Activated CD4-positive, alpha-beta T cell treated with anti-CD3 and anti-CD28 coated beads for 24 hours (primary cell): Measurements from ENCODE around the gene PHLDB1.
"Not testable (repeated sequence)": the region's sequence is repeated elsewhere in the genome, so short reads cannot be mapped to it uniquely, and the experiment has no call there.

Experiments
- DNase-seq, 2 donors: peaks; one replicate each; pipeline ENCODE4 v3.0.0-alpha.2; 2020; ENCODE audit warnings: low read depth in 2 of 2

The PHLDB1 gene

DNA sequence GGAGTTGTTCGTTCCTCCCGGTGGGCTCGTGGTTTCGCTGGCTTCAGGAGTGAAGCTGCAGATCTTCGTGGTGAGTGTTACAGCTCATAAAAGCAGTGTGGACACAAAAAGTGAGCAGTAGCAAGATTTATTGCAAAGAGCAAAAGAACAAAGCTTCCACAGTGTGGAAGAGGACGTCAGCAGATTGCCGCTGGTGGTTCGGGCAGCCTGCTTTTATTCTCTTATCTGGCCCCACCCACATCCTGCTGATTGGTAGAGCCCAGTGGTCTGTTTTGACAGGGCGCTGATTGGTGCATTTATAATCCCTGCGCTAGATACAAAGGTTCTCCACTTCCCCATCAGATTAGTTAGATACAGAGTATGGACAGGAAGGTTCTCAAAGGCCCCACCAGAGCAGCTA, 80.9 kb downstream of the PHLDB1 start:
- DNase-seq: not testable (repeated sequence)

DNA sequence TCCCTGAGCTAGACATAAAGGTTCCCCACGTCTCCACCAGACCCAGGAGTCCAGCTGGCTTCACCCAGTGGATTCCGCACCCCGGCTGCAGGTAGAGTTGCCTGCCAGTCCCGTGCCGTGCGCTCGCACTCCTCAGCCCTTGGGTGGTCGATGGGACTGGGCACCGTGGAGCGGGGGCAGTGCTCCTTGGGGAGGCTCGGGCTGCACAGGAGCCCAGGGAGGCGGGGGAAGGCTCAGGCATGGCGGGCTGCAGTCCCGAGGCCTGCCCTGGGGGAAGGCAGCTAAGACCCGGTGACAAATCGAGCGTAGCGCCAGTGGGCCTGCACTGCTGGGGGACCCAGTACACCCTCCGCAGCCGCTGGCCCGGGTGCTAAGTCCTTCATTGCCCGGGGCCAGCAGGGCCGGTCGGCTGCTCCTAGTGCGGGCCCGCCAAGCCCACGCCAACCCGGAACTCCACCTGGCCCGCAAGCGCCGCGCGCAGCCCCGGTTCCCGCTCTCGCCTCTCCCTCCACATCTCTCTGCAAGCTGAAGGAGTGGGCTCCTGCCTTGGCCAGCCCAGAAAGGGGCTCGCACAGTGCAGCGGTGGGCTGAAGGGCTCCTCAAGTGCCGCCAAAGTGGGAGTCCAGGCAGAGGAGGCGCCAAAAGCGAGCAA, 81.6 kb downstream of the PHLDB1 start:
- no peak for DNase-seq

DNA sequence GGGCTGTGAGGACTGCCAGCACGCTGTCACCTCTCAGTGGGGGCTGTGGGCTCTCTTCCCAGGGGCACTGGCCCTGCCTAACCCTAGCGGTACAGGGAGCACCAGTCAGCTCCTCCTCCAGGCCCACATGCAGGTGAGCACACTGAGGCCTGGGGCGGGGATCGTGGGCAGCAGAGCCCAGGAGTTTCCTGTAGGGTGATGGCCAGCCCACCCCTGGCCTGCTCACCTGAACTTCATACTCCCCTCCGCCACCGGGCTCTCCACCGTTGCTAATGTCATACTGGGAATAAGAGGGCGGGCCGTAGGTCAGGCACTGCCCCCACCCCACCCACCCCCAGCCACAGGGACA, 82.1 kb downstream of the PHLDB1 start:
- DNase-seq: no peak

DNA sequence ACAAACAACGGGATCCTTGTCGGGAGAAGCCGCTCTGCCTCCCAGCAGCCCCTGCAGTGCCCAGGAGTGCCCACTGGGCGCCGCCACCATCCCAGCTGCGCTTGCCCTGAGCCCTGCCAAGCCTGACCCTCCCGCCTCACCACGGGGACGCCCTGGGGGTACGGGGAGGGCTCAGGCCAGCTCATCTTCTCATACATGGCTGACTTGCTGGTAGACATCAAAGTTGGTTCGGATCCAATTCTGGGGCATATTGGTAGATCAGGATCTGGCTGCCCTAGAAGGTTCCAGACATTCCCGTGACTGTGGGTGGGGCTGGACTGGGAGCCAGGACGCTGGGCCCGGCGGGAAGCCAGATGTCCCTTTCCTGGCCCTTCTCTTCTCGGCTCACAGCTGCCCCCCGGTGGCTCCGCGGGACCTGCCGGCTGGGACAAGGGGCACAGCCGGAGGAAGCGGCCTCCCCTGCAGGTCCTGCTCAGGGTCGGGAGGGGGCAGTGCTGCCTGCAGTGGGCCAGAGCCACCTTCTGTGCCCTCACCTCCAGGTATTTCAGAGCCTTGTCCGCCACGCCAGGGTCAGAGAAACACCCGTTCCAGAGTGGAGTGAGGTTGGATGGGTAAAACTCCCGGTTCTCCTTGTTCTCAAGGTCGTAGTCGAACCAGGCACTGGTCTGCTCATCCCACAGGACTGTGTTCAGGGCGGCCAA, 82.6 kb downstream of the PHLDB1 start:
- peak; percentile 76 to 79 for DNase-seq

DNA sequence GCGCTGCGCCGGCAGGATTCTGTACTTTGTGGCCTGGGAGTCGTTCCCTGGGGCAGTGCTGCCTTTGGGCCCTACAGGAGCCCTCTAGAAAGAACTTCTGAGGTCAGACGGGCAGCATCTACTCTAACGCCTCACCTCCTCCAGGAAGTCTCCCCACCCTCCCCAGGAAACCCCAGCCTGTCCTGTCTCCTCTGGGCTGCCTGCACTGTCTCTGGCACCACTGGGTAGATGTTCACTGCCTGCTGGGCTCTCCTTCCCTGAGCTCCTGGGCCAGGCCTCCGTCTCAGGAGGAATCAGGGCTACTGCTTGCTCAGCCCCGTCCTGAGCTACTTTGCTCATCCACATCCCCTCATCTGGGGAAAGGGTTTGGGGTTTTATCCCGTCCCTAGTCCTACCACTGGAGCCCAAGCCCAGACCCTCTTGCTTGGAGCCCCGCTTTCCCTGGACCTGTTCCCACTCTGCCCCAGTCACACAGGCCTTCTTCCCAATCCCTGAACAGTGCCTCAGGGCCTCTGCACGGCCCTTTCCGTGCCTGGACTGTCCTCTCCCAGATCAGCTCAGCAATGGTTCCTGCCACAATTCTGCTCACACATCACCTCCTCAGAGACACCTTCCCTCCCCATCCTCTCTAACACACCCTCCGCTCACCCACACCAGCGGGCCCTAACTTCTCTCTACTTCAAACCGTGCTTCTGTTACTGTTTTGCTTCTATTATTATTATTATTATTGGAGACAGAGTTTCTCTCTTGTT, 83.3 kb downstream of the PHLDB1 start:
- DNase-seq: no peak

DNA sequence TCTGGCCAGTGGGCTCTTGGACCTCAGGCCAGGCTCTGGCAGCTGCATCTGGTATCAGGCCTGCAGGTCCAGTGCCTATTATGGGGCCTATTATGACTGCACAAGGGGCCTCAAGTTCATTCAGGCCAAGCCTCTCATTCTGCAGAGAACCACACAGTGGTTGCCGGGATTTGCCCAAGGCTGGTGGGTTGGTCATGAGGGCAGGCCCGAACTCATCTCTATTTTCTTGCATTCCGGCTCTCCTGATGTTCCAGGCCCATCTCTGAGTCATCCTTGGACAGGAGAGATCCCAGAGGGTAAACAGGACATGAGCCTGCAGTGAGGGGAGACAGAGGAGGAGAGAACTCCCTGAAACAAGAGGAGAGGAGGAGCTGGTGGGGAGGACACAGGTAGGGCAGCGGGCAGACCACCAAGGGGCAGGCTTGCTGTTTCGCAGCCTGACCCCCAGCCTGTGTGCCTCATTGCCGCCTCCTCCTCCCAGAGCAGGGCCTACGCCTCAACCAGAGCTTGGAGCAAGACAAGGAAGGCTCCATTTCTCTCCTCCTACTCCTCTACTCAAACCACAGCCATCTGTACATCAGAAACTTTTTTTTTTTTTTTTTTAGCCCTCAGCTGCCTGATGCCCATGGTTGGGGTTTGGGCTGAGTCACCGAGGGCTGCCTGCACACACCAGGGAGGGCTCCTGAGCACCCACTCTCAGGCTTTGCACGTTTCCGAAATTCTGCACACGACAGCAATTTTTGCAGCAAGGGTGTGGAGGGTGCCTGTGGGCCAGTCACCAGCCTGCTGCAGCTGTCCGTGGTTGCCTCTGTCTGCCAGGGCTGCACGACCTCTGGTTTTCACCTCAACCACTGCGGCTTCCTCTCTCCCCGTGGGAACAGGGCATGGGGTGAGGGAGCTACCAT, 84.8 kb downstream of the PHLDB1 start:
- peak; percentile 40 to 43 for DNase-seq

DNA sequence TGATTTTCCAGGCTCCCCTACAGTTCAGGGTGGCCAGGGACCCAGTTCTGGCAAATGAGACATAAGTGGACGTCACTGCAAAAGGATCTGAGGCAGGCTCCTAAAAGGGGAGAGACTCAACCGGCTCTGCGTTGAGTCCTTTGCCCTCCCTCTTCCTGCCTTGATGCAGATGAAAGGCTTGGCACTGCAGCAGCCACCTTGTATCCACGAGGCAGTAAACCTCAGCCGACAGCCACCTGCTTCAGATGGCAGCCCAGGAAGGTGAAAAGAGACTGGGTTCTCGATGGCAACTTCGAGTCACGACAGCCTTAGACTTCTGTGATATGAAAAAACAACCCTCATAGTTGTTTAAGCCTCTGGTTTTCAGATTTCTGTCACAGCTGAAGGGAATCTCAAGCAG, 86.8 kb downstream of the PHLDB1 start:
- DNase-seq: no peak

DNA sequence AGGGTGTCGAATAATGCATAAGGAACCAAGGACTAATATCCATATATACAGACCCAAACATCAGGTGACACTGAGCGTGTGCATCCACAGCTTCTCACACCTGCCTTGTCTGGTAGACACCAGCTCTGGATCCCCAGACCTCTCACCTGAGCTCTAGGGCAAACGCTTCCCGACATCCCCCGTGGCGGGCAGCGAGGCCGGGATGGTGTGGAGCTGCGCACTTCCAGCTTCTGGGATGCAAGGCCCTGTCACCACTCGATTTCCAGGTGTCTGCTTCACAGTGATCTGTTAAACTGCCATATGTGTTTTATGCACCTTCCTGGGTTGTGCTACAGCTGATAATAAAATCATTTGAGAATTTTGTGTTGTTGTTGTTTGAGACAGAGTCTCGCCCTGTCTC, 87.4 kb downstream of the PHLDB1 start:
- no peak for DNase-seq

DNA sequence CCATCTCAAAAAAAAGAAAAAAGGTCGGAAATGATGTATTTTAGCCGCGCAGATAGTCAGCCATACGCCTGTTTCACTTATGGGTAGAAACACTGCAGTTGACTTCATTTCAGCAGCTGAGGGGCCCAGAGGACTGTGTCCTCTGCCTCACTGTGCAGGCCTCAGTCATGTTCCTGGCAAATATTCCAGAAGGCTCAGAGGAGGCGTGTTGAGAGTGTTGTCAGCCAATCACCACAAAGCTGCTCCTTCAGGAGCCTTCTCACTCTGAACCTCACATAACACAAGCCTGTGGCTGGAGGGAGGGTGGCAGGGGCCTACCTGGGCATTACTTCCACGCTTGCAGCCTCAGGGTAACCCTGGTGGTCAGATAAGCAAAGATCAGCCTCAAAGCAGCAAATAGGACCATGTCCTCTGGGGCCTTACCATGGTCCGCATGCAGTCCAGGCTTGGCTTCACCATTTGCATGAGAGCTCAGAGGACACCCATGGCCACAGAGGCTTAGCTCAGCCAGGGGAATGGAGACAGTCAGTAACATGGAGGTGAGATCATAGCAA, 89.3 kb downstream of the PHLDB1 start:
- DNase-seq: no peak

DNA sequence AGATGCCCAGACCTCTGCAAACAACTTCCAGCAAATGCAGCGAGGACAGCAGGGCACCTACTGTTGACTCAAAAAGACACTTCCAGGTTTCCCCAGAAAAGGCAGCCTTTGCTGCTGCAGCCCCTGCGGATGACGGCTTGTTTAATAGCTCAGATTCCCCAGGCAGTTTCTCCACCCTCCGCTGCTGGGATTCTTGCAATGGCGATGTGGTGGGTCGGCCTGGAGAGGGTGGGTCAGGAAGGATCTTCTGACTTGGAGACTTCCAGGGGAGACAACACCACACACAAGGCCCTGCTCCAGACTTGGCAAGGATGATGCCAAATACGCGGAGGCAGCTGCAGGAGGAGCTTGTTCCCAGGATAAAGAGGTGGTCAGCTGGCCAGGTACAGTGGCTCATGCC, 89.9 kb downstream of the PHLDB1 start:
- no peak for DNase-seq

DNA sequence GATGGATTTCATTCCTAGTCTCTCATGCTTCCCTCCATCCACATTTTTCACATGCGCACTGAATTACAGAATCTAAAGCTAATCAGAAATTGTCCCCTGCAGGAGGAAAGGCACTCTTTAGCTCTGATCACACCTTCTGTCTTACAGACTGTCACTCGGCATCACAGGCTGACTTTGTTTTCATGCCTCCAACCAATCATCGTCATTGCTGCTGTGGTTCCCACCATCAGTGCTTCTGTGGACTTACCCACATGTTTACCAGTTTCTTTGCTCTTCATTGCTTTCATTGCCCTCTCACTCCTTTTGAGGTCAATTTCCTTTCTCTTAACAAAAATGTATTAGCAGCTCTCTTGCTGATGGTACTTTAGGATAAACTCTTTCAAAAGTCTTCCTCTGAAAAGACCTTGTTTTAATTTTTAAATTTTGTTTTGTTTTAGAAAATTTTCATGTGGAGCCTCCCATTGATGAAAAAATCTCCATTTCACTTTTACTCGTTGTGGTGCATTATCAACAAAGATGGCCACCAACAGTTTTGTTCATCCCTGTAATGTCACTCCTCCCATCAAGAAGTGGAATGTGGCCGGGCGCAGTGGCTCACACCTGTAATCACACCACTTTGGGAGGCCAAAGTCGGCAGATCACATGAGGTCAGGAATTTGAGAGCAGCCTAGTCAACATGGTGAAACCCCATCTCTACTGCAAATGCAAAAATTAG, 92.2 kb downstream of the PHLDB1 start:
- no peak for DNase-seq

DNA sequence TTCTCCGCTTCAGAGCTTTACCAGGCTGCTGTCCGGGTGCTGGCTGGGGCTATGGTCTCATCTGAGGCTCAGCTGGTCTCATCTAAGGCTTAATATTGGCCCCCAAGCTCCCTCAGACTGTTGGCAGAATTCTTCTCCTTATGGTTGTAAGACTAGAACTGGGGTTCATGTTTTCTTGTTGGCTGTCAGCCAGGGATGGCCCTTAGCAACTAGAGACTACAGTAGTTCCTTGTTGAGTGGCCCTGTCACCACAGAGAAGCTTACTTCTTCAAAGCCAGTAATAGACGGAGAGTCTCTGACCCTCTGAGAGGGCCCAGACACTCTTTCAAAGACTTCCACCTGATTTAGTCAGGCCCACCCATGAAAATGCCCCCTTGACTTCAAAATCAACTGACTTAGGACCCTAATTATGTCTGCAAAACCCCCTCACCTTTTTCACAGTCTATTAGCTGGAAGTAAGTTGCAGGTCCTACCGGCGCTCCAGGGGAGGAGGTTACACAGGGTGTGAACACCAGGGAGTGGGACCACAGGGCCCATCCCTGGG, 96.2 kb downstream of the PHLDB1 start:
- DNase-seq: no peak

DNA sequence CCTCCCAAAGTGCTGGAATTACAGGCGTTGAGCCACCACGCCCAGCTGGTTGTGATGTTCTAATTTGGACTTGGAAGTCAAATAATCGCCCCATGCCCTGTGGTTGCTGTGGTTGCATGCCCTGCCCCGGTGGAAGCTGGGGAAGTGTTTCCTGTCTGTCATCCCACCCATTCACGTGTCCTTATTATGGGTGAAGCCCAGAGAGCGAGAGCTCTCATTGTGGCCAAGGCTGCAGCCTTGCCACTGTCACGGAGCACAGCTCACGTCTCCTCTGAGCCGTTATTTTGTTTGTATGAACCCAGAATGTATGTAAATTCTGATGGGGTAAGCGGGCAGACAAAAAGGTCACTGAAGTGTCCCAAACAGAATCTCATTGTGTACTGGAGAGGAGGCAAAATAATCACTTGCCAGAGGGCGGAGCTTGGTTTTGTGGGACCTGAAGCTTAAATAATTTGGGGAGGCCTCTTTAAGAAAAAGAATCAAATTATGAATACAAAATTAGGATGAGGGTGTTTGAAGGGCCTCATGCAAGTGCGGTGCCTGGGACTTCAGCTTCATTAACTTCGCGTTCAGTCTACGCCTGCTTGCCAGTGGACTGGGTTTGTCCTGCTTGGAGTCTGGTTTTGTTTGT, 97.8 kb downstream of the PHLDB1 start:
- no peak for DNase-seq

DNA sequence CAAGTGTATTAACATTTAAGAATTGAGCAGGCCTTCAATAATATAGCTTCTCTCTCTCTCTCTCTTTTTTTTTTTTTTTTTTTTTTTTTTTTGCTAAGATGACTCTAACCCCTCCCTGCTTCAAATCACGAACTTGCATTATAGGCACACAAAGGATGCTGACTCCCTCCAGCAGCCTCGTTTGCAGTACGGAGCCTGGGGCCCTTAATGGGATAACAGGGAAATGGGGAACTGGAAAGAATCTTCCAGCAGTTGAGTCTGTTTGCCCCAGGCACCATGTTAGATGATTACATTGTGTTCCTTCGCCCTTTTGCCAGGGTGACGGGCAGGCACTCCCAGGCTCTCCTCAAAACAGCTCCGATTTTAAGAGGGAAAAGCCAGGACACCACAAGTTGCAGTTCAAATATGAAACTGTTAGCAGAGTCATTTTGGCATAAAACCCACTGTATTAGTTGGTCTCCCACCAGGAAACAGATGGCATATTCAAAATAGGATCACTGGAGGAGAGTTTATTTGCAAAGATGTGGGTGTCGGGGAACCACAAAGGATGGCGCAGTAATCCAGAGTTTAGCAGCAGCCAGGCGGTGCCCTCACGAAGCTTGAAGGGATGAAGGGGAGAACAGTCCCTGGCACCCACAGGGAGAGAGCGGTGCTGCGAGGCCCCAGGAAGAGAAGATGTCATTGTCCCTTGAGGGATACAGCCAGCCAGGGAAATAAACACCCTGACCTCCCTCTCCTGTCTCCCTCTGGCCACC, 98.6 kb downstream of the PHLDB1 start:
- DNase-seq: no peak

DNA sequence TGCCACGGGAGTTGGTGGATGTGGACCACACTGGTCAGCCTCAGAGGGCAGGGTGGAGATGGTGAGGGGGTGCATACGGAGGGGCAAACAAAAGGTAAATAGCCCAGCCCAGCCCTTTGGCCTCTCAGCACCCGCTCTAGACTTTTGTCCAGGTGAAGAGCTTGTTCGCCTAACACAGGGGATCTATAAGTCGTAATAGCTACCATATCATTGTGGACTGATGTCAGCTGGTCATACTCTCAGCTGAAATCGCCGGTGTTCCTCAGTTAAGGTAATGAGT, 99.1 kb downstream of the PHLDB1 start:
- no peak for DNase-seq
